Raji (cell line): ENCODE data around the gene TEX29.

ENCODE experiments used
- POLR2A ChIP-seq: IDR thresholded peaks from 2 replicates; pipeline ENCODE4 v1.6.1; 2011; ENCODE audit warnings: low read depth, low read length, control low read depth; ENCODE audit not compliant: insufficient read depth

The TEX29 gene

DNA sequence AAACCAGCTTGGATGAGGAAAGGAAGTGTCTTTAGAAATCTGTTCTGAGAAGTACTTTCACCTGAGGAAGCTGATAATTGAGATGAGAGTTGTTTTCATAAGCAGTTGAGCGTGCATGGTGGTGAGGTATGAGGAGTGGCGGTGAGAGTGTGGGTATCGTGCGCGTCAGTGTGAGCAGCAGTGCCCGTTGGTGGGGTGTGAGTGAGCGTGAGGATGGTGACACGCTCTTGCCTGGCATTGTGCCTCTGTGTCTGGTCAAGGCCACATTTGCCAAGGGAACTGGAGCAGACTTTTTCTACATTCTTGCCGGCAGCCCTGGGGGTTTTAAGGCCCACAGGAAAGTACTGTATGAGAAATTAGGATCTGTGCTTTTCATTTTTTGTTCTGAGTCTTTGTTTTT, 36.5 kb upstream of the TEX29 start:
- no peak for TF ChIP-seq POLR2A

- no peak for TF ChIP-seq POLR2A
Observed at GRCh38 chr13:111284565-111284964, 35.9 kb upstream of the TEX29 start.

DNA sequence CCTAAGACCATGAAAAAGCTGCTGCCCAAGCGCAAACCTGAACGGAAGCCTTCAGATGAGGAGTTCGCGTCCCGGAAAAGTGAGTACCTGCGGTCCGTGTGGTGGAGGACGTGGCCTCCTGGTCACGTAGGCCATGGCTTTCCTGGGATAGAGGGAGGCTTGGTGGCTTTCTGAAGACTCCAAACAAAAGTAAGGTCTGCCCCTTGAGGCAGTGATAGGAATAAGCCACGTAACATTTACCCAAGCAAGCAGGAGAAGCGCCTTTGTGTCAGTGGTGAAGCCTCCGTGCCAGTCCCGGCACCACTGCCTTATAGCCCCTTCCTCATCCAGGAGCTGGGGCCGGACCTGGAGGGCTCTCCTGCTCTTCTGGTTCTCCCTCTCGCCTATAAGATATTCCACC, 34.3 kb upstream of the TEX29 start:
- no peak for TF ChIP-seq POLR2A

DNA sequence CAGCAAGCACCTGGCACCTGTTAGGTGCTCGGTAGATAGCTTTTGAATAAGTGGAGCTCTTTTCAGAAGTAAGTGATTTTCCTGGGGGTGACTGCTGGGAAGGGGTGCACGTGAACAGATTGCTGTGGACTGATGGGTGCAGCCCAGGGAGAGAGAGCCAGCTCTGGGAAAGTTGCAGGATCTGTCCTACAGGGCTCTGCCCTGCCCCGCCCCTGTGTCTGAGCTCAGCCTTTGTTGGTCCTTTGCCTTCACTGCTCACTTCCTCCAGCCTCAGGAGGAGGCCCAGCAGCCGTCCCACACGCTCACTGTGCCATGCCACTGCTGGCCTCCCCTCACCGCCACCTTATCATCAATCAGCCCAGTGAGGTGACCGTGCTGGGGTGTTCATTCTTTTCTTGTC, 33.7 kb upstream of the TEX29 start:
- no peak for TF ChIP-seq POLR2A

GRCh38 chr13:111287201-111287600, 33.2 kb upstream of the TEX29 start:
- TF ChIP-seq POLR2A, result no peak

DNA sequence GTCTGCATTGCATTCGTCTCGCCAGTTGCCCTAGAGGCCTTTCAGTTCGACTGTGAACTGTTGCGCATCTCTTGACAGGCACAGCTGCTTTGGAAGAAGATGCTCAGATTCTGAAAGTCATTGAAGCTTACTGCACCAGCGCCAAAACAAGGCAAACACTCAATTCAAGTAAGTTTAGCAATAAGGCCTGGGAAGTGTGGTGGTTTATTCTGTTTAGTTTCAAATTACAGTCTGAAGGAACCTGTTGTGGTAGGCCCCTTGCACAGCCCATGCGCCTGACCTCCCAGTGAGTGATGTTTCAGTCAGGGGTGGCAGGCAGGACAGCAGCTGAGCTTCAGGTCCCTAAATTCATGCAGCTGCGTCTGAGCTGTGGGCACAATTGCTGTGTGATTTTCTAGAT, 32.2 kb upstream of the TEX29 start:
- no peak for TF ChIP-seq POLR2A

DNA sequence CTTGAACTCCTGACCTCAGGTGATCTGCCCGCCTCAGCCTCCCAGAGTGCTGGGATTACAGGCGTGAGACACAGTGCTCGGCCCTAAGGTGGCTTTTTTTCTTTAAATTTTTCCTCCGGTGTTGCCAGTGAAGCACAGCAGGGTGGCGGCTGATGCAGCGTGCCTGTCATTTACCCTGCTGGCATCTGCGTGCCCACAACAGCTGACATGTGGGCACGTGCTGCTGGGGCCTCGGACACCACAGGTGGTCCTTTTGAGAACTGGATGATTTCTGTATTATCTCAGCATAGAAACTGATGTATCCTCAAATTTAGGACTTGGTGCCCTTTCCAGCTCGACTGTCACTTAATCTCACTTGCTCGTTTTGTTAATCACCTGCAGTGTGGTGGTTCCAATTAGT, 31.2 kb upstream of the TEX29 start:
- TF ChIP-seq POLR2A, result no peak

- TF ChIP-seq POLR2A, result no peak
Observed at GRCh38 chr13:111291908-111292307, 28.5 kb upstream of the TEX29 start.

GRCh38 chr13:111292710-111293485, 27.5 kb upstream of the TEX29 start:
- TF ChIP-seq POLR2A, result no peak

- TF ChIP-seq POLR2A, result no peak
Observed at GRCh38 chr13:111295886-111296285, 24.6 kb upstream of the TEX29 start.

DNA sequence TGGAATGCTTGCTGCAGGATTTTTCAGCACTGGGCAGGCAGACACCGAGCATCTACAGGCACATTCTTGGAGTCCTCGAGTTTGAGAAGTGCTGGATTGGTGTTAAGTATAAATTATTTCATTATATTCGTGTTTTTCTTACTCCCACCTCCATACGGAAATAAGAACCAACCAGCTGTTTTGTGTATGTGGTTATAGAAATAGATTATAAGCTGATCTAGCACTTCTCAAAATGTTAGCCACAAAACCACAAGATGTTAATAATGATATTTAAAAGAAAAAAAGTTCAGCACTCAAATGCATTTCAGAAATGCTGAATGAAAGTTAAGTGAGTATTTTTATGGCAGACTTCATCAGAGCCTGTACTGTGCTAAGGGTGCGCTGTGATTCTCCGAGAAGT, 24.0 kb upstream of the TEX29 start:
- no peak for TF ChIP-seq POLR2A

- TF ChIP-seq POLR2A, result no peak
Observed at GRCh38 chr13:111298214-111298975, 22.0 kb upstream of the TEX29 start.

- no peak for TF ChIP-seq POLR2A
Observed at GRCh38 chr13:111302045-111302726, 18.3 kb upstream of the TEX29 start.

- no peak for TF ChIP-seq POLR2A
Observed at GRCh38 chr13:111303559-111303958, 16.9 kb upstream of the TEX29 start.

GRCh38 chr13:111304041-111304544, 16.3 kb upstream of the TEX29 start:
- TF ChIP-seq POLR2A, result no peak
